Endothelial cell of umbilical vein (primary cell): Measurements from ENCODE around the gene POR. TPM values are rescaled to one million over a fixed set of nuclear protein-coding genes. Genes with fewer than 3 reads are reported as not detected.
A peak's percentile ranks its signal among the peaks of the same experiment; 100 is the strongest.

Experiments
- BruUV-seq: library from RNA; stranded (reverse); fragments of 400-500 nt; replicated peaks from 2 replicates; lab custom pipeline; 2021; lab: Mats Ljungman, UMichigan
- CTCF ChIA-PET: fragments of 300-600, 350-600 bp; sonication (Branson Sonifier 250); formaldehyde crosslinking; loops from one replicate; lab custom pipeline; 2021; ENCODE audit warnings: antibody characterized with exemption, inconsistent platforms; lab: Charles Lee
- POLR2A ChIA-PET: fragments of 300-600, 350-600 bp; sonication (Branson Sonifier 250); formaldehyde crosslinking; loops from one replicate; lab custom pipeline; 2021; ENCODE audit warnings: antibody characterized with exemption, inconsistent platforms; lab: Charles Lee
- DNase-seq: peaks from one replicate; pipeline ENCODE4 v3.0.0-alpha.2; 2011; ENCODE audit warnings: low read depth, low spot score
- FAIRE-seq: peaks from 2 replicates; lab custom pipeline; 2011; peaks lifted over from hg19 to GRCh38; lab: Jason Lieb, UNC
- H2AFZ ChIP-seq: 2 replicates; pipeline ENCODE4 v1.6.0; 2012; ENCODE audit warnings: low read depth, low read length, control low read depth, inconsistent platforms
- H3K27ac ChIP-seq: 2 replicates; pipeline ENCODE4 v1.5.1; 2011; ENCODE audit warnings: low read depth, mild to moderate bottlenecking, control low read depth, low read length, moderate library complexity; ENCODE audit not compliant: insufficient read depth
- H3K27me3 ChIP-seq, 2 experiments: 2 replicates each; pipeline versions ENCODE4 v1.6.0 to v1.6.1; 2011; ENCODE audit warnings: low read length in 2 of 2, mixed read lengths in 1 of 2; ENCODE audit not compliant: control insufficient read depth in 2 of 2, insufficient read depth in 2 of 2
- H3K36me3 ChIP-seq, 2 experiments: 2 replicates in 1 of 2; 3 replicates in 1 of 2; pipeline ENCODE4 v1.5.1; 2011; ENCODE audit warnings: low read length in 2 of 2, mild to moderate bottlenecking in 1 of 2, moderate library complexity in 1 of 2; ENCODE audit not compliant: control insufficient read depth in 2 of 2, insufficient read depth in 2 of 2; ENCODE audit errors: extremely low read depth in 1 of 2
- H3K4me1 ChIP-seq: 3 replicates; pipeline ENCODE4 v1.5.1; 2011; ENCODE audit warnings: mild to moderate bottlenecking, low read length; ENCODE audit not compliant: control insufficient read depth, insufficient read depth; ENCODE audit errors: extremely low read depth
- H3K4me2 ChIP-seq: 2 replicates; pipeline ENCODE4 v1.6.1; 2011; ENCODE audit warnings: low read length, control low read depth, mixed read lengths; ENCODE audit not compliant: insufficient read depth
- H3K4me3 ChIP-seq, 3 experiments: fragments of 200-600 bp in 1 of 3; sonication (generic), shearing (Covaris generic) in 1 of 3; replicated peaks in 1 of 3; 2 replicates each; pipeline ENCODE4 v1.5.1; 2011 to 2016; ENCODE audit warnings: control low read depth in 3 of 3, low read length in 3 of 3, mild to moderate bottlenecking in 2 of 3, inconsistent platforms in 1 of 3, low read depth in 1 of 3, moderate library complexity in 1 of 3; ENCODE audit not compliant: insufficient read depth in 1 of 3
- H3K79me2 ChIP-seq: 2 replicates; pipeline ENCODE4 v1.6.0; 2012; ENCODE audit warnings: low read length, inconsistent platforms; ENCODE audit not compliant: control insufficient read depth, insufficient read depth
- H3K9ac ChIP-seq: replicated peaks from 2 replicates; pipeline ENCODE3; 2011; ENCODE audit warnings: low read length, control low read depth; ENCODE audit not compliant: insufficient read depth; ENCODE audit errors: extremely low read depth
- H3K9me1 ChIP-seq: replicated peaks from 3 replicates; pipeline ENCODE4 v1.6.0; 2011; ENCODE audit warnings: mild to moderate bottlenecking, low read length; ENCODE audit not compliant: control insufficient read depth, insufficient read depth; ENCODE audit errors: extremely low read depth
- H3K9me3 ChIP-seq: replicated peaks from 2 replicates; pipeline ENCODE4 v1.5.1; 2012; ENCODE audit warnings: low read length, inconsistent platforms; ENCODE audit not compliant: control insufficient read depth, insufficient read depth
- H4K20me1 ChIP-seq: replicated peaks from 2 replicates; pipeline ENCODE3; 2011; ENCODE audit warnings: mild to moderate bottlenecking, low read length; ENCODE audit not compliant: control insufficient read depth, insufficient read depth; ENCODE audit errors: extremely low read depth
- EZH2 ChIP-seq: IDR thresholded peaks from 2 replicates; pipeline ENCODE4 v1.6.1; 2012; ENCODE audit warnings: borderline replicate concordance, low read depth, mild to moderate bottlenecking, moderate library complexity, low read length, inconsistent platforms; ENCODE audit not compliant: severe bottlenecking
- FOS ChIP-seq: IDR thresholded peaks from 2 replicates; pipeline ENCODE4 v1.6.1; 2011; ENCODE audit warnings: mild to moderate bottlenecking, low read length, moderate library complexity, borderline replicate concordance; ENCODE audit not compliant: insufficient read depth
- GATA2 ChIP-seq: IDR thresholded peaks from 2 replicates; pipeline ENCODE4 v1.7.0; 2011; ENCODE audit warnings: low read depth, mild to moderate bottlenecking, moderate library complexity, mixed read lengths, low read length; ENCODE audit not compliant: insufficient read length, insufficient read depth
- JUN ChIP-seq: IDR thresholded peaks from 2 replicates; pipeline ENCODE4 v1.6.1; 2011; ENCODE audit warnings: borderline replicate concordance, low read depth; ENCODE audit not compliant: insufficient read length, insufficient read depth
- MYC ChIP-seq: IDR thresholded peaks from one replicate; pipeline ENCODE4 v1.6.1; 2011; ENCODE audit warnings: mild to moderate bottlenecking, low read depth, low read length
- POLR2A ChIP-seq: IDR thresholded peaks from 2 replicates; pipeline ENCODE4 v1.6.1; 2012; ENCODE audit warnings: low read depth, mild to moderate bottlenecking, control low read depth, low read length
- POLR2AphosphoS5 ChIP-seq: IDR thresholded peaks from 2 replicates; pipeline ENCODE4 v1.6.1; 2012; ENCODE audit warnings: low read depth, mild to moderate bottlenecking, control low read depth, low read length, moderate library complexity; ENCODE audit not compliant: insufficient read depth
- dilution Hi-C: fragments of 300-500 bp; cut with MboI; formaldehyde crosslinking; loops from one replicate; pipeline ENCODE4 v1.15.0; 2019; ENCODE audit warnings: low sequenced_read_pairs; ENCODE audit not compliant: extremely low pct_ligation_motif_present
- intact Hi-C: fragments of 100-400 bp; cut with micrococcal nuclease; formaldehyde crosslinking; loops from one replicate; pipeline ENCODE4 v1.10.0; 2022
- polyA plus RNA-seq, 4 experiments: library from polyadenylated mRNA; depleted of rRNA in 3 of 4; stranded (reverse) in 3 of 4; unstranded in 1 of 4; fragments of >200 nt; gene quantifications; 2 replicates each; pipeline versions ENCODE4 v1.2.1 to v1.2.3, GENCODE V29; 2011 to 2012; ENCODE audit warnings: missing spikeins in 1 of 4
- total RNA-seq: library from RNA; stranded (reverse); gene quantifications from 2 replicates; pipeline ENCODE4 v1.2.3, GENCODE V29; 2021
- TF ChIP-seq, protein P1 (sequence below): IDR thresholded peaks from 2 replicates; pipeline ENCODE4 v1.6.1; 2011; ENCODE audit not compliant: insufficient read depth, insufficient read length
- TF ChIP-seq, protein P2 (sequence below), 2 donors: IDR thresholded peaks; 1 replicate in 1 of 2; 2 replicates in 1 of 2; pipeline ENCODE4 v1.5.1; 2011; ENCODE audit warnings: low read length in 2 of 2, mild to moderate bottlenecking in 2 of 2, moderate library complexity in 2 of 2, control low read depth in 1 of 2, inconsistent platforms in 1 of 2, low read depth in 1 of 2; ENCODE audit not compliant: insufficient read depth in 1 of 2; ENCODE audit errors: extremely low read depth in 1 of 2

Gene POR
- total and polyA plus RNA-seq, 2 donors (not counting 3 experiments of a cell fraction or from before 2014, with no cell fraction given): 59.5 to 73.6 TPM

DNA sequence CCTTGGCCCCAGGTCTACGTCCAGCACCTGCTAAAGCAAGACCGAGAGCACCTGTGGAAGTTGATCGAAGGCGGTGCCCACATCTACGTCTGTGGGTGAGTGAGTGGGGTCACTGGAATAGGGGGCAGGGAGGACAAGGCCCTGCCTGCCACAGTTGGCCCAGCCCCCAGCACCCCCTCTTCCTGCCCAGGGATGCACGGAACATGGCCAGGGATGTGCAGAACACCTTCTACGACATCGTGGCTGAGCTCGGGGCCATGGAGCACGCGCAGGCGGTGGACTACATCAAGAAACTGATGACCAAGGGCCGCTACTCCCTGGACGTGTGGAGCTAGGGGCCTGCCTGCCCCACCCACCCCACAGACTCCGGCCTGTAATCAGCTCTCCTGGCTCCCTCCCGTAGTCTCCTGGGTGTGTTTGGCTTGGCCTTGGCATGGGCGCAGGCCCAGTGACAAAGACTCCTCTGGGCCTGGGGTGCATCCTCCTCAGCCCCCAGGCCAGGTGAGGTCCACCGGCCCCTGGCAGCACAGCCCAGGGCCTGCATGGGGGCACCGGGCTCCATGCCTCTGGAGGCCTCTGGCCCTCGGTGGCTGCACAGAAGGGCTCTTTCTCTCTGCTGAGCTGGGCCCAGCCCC, 71.3 kb downstream of the POR start:
- no peak overlapping the region for H3K4me2 ChIP-seq
- no peaks in the 10 kb centered on the region for H3K79me2 ChIP-seq
- no peak overlapping the region for H3K27ac ChIP-seq
- no peaks in the 10 kb centered on the region for H3K27me3 ChIP-seq
- DNase-seq (no peak), FAIRE-seq (no peak)
- no peaks in the 10 kb centered on the region for H3K9me1 ChIP-seq
- H3K9me3 ChIP-seq: no peaks in the 10 kb centered on the region
- no peak overlapping the region for H3K4me3 ChIP-seq
- dilution Hi-C loops: no loop called here
- no peak overlapping the region for H2AFZ ChIP-seq
- TF ChIP-seq FOS (no peak), GATA2 (no peak), POLR2AphosphoS5 (no peak), EZH2 (no peak), POLR2A (no peak), JUN (no peak), MYC (no peak)
- TF ChIP-seq, protein P1, sequence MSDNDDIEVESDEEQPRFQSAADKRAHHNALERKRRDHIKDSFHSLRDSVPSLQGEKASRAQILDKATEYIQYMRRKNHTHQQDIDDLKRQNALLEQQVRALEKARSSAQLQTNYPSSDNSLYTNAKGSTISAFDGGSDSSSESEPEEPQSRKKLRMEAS: no peak
- TF ChIP-seq, protein P2, sequence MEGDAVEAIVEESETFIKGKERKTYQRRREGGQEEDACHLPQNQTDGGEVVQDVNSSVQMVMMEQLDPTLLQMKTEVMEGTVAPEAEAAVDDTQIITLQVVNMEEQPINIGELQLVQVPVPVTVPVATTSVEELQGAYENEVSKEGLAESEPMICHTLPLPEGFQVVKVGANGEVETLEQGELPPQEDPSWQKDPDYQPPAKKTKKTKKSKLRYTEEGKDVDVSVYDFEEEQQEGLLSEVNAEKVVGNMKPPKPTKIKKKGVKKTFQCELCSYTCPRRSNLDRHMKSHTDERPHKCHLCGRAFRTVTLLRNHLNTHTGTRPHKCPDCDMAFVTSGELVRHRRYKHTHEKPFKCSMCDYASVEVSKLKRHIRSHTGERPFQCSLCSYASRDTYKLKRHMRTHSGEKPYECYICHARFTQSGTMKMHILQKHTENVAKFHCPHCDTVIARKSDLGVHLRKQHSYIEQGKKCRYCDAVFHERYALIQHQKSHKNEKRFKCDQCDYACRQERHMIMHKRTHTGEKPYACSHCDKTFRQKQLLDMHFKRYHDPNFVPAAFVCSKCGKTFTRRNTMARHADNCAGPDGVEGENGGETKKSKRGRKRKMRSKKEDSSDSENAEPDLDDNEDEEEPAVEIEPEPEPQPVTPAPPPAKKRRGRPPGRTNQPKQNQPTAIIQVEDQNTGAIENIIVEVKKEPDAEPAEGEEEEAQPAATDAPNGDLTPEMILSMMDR (IDR thresholded peaks at IDR 0.05; ENCODE audit: extremely low read depth in 1 of 2, insufficient read depth in 1 of 2, low read depth in 1 of 2, low read length in 2 of 2): no peak
- BruUV-seq: TSS peak; percentile 27
- no peak overlapping the region for H3K9ac ChIP-seq
- H3K36me3 ChIP-seq: peaks cover 9 to 54% of the 10 kb centered on the region in 2 experiments
- intact Hi-C loops: no loop called here
- CTCF ChIA-PET: interaction anchor here (1.5 kb wide), 2 partner anchors 10 to 119 kb away, joined by 3 read pairs; no protein-coding TSS in a partner anchor
- H3K4me1 ChIP-seq: no peaks in the 10 kb centered on the region
- POLR2A ChIA-PET: no interaction called here
- no peaks in the 10 kb centered on the region for H4K20me1 ChIP-seq
